GM18502 (cell line): ENCODE measurements around the gene C1QC.

Experiments used
- ATAC-seq: cut with Tn5 transposase; IDR thresholded peaks from one replicate; pipeline ENCODE4 v1.9.1; 2021; ENCODE audit warnings: mild to moderate bottlenecking; ENCODE audit not compliant: unreplicated experiment, poor library complexity

Gene C1QC

DNA sequence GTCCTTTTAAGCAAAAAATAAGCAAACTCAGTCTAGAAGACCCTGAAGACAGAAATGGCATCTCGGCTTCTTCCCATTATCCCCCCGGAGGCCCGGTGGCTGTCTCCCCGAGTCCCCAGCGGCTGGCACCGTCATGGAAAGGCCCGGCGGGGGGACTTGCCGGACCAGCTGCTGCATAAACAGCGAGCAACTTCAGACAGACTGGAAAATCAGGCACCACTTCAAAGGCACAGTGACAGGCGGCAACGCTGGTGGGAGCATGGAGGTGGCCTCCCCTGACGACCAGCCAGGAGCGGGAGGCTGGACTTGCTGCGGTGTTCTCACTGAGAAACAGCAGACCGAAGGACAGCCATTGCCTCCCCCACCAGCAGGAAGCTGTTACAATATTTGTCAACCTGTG is 25.4 kb upstream of the C1QC start:
- no peak for ATAC-seq

DNA sequence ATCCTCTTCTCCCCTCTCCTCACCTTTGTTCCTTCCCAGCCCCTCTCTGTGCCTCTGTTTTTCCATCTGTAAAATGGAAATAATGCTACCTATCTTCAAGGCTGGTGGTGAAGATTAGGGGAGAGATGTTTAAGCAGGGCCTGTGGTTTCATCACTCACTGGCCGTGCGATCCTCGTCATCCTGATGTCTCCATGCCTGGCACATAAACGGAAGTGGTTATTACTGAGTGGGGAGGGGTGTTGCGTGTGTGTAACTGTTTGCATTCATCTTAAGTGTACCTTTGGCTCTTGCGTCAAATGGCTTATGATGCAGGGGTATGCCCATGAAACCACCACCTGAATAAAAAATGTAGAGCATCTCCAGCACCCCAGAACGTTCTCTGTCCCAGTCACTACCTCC is 24.2 kb upstream of the C1QC start:
- no peak for ATAC-seq

DNA sequence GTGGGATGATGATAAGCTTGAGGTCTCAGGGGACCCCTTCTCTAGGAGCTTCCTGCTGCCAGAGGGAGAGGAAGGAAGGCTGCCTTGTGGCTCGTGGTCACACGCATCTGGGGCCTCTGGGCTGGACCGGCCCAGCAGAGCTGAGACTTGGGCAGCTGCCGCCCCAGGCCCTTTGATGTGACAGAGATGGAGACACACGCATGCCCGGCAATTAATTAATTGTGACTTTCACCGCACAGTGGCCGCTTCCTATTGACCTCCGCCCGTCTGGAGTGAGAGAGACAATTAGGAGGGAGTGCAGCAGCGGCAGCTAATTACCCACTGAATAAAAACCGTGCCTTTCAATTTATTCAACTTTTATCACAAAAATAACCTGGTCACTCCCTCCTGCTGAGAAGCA is 23.6 kb upstream of the C1QC start:
- no peak for ATAC-seq

DNA sequence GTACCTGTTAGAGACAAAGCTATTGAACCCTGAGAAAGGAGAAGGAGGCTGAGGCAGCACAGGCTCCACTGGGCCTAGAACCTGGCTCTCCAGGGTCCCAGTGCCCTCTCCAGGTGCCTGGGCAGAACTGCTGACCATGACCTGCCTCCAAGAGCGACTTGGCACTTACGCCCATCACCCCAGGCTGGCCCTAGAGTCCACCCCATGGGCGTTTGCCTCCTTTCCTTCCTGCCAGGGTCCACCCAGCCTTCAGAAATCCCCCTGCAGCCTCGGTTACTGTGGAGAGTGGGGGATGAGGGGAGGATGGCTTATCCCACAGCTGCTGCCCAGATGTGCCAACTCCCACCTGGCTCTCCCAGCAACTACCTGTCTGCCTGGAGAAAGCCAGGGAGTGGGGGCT is 21.7 kb upstream of the C1QC start:
- no peak for ATAC-seq

DNA sequence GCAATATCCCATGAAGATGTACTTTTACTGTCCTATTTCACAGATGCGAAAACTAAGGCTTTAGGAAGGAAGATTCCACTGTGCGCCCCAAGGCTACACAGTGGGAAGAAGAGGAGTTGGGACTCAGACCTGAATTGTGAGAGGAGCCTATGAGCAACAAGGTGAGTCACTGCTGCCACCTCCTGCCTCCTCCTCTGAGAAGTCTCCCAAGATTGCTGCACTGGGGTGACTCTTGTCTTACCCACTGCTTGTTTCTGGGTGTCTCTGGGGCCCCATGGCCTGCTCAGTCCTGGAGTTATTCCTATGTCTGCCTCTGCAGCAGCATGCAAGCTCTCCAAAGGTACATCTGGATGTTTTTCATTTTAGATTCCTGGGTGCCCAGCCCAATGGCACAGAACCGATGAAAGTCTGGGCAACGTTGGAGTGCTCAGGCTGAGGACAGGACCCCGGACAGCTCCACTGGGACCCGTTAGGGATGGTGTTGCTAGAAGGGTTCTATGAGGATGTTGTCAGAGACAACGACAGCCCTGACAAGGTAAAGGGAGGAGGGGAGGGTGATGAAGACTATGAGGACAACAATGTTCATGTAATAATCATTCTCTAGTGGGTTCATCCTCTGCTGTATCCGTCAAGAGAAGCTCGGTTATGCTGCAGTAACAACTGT is 18.0 kb upstream of the C1QC start:
- no peak for ATAC-seq

DNA sequence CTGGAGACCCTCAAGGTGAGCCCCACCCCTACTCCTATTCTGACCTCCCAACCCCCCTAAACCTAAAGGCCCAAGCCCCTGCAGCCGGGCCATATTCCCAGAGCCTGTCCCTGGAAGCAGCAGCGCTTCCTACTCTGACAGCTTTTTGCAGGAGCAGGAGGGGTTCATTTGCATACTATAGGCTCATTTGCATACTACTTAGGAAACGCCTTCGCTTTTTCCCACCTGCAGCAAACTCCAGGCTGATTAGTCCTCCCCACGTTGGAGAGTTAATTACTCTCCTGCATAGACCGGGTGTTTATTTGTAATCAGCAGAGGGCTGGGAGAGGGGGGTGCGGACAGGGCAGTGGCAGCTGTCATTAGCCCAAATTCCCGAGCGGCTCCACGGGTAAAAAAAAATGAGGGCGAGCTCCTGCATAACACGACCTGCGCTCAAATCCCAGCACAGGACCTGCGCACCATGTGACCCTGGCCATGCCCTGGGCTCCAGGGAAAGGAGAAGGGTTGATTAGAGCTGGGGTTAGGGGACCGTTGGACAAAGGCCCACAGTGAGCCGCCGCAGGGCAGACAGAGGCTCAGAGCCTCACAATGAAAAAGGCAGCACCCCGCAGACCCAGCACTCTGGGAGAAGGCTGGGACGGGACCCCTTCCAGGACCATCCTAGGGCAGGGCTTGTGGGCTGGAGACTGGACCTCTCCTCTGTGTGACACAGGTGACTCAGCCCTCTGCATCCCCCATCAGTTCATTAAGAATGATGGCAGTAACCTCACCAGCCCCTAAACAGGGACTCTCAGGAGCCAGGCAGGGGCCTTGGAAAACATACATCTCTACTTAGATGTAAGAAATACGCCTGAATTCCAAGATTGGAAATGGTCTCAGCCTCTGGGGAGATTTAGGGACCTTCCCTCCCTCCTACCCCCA is 16.9 kb upstream of the C1QC start:
- ATAC-seq: no peak

DNA sequence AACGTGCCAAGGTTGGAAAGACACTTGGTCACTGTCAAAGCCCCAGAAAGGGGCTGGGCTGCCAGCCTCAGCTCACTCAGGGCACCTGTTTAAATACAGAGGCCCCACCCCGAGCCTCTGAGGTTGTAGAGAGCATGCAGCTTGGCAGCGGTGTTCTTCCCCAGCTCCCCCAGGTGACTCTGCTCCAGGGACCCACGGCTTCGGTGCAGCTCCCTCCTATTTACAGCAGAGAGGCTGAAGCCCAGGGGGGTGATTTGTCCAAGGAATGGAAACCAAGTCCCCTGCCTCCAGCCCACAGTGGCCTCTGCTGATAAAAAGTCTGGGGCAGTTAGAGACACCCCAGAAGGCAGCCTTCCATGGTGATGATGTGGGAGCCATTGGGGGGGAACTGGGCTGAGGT is 16.1 kb upstream of the C1QC start:
- ATAC-seq: no peak

DNA sequence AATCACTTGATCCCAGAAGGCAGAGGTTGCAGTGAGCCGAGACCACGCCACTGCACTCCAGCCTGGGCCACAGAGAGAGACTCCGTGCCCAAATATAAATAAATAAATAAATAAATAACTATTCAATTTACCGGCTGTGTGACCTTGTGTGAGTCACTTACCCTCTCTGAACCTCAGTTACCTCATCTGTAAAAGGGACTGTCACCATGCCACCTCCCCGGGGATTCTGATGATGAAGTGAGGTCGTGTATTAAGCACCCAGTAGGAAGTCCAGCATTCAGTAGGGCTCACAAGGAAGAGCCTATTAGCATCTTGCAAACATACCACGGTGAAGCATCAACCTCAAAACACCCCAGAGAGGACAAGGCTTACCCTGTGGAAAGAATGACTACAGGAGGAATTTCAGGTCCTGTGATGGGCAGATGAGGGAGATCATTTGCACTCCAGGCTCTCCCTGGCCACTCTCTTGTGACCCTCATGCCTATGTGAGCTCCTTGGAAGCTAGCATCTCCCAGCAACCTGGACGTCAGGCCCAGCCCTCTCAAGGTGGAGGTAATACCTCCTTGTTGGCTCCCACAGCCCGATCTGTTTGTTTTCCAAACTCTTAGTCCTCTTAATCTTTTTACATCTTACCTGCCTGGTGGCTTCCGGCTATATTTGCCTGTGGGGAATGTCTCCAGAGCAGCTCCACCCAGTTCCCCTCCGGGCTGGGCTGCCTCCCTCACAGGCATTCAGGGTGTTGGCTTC is 14.6 kb upstream of the C1QC start:
- no peak for ATAC-seq

DNA sequence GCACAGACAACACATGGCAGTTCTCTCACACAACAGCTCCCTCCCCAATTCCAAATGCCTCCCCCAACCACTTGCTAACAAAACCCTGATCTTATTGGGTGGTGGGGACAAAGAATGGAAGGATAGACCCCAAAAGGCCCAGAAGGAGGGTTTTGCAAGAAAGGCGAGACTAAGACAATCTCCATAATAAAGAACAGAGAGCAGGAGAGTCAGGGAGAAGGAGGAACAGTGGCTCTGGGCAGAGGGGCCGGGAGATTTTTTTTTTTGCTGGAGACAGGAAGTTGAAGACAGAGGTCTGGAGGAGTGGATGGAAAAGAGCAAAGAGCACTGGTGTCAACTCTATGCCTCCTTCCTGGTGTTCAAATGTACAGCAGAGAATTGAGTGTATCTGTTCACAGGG is 13.5 kb upstream of the C1QC start:
- ATAC-seq: no peak

DNA sequence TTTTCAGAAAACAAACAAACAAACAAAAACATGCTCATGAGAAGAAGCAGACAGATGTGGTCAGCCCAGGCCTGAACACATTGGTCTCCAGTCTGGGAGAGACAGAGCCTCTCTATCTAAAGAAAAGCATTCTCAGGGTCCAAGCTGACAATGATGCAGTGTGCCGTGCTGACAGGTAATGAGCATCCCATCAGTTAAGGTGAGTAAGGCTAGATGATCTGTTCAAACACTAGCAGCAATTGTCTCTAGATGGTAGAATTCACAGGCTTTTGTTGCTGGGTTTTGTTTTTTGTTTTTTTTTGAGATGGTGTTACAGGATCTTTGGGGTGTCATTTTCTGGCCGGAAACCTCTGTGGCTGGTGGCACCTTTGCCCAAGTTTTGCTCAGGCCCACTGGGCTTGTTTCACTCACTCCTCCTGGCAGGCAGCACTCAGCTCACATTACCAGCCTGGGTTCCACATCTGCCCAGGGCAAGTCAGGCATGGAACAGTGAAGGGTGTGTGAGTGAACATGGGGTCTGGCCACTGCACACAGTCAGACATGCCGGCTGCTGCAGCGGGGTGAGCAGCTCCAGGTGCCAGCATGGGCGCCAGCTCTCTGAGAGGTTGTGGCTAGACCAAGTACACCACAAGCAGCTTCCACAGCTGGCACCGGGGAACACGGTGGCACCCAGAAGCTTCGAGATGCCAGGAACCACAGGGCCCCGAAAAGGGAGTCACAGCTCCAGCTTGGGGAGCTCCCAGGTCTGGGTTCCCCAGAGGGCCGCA is 9.6 kb upstream of the C1QC start:
- ATAC-seq: no peak

DNA sequence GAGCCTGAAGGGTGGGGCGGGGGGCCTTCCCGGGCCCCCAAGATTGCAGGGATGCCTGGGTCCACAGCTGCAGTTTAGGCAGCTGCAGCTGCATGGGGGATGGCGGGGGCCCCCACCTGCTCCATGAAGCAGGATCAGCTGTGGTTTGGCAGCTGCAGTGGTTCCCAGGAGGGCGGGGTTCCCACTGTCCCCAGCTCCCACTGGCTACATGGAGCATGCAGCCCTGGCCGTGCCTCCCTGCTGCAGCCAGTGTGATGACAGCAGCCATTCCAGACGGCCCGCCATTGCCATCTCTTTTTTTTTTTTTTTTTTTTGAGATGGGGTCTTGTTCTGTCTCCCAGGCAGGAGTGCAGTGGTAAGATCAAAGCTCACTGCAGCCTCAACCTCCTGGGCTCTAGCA is 8.0 kb upstream of the C1QC start:
- no peak for ATAC-seq

DNA sequence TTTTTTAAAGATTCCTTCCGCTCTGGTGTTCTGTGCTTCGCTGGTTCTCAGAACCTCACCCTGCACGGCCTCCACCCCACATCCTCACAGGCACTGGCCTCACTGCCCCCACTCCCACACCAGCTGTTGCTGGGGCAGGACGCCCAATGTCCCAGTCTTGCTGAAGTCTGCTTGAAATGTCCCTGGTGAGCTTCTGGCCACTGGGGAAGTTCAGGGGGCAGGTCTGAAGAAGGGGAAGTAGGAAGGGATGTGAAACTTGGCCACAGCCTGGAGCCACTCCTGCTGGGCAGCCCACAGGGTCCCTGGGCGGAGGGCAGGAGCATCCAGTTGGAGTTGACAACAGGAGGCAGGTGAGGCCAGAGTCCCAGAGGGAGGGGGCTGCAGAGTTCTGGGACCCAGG is 7.1 kb upstream of the C1QC start, which contains the start of gene C1QA:
Gene C1QA, plus strand, starts transcription at position 276 of the 400 bp plus-strand sequence. CDS start 989 bp downstream, outside the sequence.
- ATAC-seq: no peak

DNA sequence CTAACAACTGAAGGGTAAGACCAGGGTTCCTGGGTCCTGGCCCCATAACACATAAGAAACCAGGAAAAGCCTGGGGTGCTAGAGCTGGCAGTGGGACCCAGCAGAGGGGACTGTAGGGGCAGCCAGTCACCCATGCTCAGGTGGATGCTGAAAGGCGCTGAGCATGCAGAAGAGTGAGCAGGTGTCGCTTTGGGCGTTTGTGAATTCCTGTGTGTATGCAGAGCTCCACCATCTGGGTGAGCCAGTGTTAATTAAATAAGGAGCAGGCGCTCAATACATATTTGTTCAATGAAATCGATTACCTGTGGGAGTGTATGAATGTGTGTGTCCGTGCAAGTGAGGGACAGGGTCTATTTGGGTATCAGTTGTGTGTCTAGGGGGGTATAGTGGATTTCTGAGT is 6.5 kb upstream of the C1QC start:
- no peak for ATAC-seq

DNA sequence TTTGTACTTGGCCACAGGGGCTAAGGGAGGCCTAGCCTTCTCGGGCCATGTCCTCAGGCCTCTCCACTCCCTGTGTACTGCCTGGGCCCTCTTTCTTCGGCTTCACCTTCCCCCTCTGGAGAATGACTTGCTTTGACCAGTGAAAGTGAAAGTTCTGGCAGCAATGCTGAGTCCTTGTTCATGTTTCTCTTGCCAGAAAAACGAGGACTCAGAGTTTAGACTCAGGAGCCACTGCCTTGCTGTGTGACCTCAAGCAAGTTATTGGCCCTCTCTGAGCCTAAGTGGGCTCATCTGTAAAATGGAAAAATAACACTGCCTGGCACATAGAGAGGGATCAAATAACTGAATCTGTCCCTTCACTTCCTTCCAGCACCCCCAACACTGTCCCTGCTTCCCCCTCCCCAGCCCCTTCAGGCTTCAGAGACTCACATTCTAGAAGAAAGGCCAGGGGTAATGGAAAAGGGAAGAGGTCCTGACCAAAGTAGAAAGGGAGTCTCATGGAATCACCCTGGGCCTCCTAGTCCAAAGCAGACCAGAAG is 5.5 kb upstream of the C1QC start:
- ATAC-seq: no peak

DNA sequence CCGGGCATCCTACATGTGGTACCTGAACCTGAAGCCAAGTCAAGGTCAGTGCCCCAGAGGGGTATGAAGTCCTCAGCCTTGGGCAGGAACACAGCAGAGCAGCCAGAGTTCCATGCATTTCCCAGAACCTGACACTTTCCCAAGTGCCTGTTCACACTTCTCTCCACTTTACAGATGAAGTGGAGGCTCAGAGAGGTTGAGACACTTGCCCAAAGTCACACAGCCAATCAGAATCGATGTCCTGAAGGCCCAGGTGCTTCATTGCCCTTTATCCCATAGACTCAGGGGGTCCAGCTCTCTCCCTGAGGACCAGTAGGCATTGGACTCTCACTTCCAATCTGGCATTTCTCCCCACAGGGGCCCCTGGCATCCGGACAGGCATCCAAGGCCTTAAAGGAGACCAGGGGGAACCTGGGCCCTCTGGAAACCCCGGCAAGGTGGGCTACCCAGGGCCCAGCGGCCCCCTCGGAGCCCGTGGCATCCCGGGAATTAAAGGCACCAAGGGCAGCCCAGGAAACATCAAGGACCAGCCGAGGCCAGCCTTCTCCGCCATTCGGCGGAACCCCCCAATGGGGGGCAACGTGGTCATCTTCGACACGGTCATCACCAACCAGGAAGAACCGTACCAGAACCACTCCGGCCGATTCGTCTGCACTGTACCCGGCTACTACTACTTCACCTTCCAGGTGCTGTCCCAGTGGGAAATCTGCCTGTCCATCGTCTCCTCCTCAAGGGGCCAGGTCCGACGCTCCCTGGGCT is 4.8 kb upstream of the C1QC start:
- ATAC-seq: no peak

DNA sequence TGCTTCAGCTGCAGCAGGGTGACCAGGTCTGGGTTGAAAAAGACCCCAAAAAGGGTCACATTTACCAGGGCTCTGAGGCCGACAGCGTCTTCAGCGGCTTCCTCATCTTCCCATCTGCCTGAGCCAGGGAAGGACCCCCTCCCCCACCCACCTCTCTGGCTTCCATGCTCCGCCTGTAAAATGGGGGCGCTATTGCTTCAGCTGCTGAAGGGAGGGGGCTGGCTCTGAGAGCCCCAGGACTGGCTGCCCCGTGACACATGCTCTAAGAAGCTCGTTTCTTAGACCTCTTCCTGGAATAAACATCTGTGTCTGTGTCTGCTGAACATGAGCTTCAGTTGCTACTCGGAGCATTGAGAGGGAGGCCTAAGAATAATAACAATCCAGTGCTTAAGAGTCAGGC is 4.1 kb upstream of the C1QC start:
- no peak for ATAC-seq

DNA sequence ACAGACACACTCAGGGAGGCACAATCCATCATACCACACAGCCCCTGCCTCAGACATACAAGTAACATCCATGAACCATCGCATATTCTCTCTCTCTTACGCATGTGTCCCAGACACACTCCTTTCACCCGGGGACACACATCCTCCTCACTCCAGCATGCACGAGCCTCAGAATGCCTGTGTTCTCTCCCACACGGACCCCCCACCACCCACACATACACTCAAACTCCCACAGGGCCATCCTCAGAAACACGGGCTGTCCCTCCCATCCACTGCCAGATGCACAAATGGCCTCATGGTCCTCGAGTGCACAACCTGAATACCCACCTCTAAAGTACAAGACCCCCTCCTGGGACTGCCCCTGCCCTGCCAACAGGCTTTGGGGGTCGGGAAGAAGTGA is 2.2 kb upstream of the C1QC start:
- no peak for ATAC-seq

DNA sequence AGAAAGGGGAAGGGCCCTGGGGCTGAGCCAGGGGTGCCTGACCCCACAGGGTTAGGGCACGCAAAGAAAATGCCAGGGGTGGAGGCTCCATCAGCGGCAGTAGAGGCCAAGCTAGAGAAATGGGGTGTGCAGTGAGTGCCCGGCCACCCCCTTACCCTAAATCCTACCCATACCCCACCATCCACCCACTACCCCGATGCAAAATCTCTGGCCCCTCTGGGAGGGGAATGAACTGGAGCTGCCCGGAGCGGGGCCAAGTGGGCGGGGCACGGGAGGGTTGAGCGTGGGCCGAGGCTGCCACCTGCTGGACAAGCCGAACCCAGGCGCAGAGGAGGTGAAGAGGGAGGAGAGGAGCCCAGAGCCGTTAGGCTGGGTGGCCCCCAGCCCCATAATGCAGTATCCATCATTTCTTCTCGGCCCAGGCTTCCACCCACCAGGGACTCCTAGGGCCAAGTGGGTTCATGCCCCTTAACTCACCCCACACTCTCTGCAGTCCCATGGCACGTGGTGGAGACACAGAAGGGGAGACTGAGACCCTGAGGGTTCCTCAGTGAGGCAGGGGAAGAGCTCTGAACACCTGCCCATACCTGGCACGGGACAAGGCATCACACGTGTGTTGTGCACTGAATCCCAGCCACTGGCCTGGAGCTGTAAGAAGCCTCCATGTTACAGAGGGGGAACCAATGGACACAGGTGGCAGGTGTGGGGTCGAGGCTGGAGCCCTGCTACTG is 1.4 kb upstream of the C1QC start:
- ATAC-seq: no peak

DNA sequence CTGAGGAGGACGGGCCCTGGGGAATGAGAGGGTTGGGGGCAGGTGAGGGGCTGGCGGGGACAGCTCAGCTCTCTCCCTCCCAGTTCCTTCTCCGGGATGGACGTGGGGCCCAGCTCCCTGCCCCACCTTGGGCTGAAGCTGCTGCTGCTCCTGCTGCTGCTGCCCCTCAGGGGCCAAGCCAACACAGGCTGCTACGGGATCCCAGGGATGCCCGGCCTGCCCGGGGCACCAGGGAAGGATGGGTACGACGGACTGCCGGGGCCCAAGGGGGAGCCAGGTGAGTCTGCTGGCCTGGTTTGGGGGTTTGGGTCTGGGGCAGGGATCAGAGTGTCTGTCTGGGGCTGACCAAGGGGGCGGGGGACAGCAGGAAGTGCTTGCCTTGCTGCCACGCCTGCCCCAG is 495 bp downstream of the C1QC start:
- ATAC-seq: no peak
